GM21526 (cell line): ENCODE results near the gene HLA-DPB1.
"Not testable (repeated sequence)": the region's sequence is repeated elsewhere in the genome, so short reads cannot be mapped to it uniquely, and the experiment has no call there.

ENCODE experiments used
- ATAC-seq: cut with Tn5 transposase; IDR thresholded peaks from one replicate; pipeline ENCODE4 v1.9.1; 2021; ENCODE audit warnings: moderate library complexity; ENCODE audit not compliant: unreplicated experiment, low FRiP score

The HLA-DPB1 gene

GRCh38 chr6:33095681-33096080, 19.9 kb downstream of the HLA-DPB1 start:
- ATAC-seq: no peak

GRCh38 chr6:33101121-33101737, 25.4 kb downstream of the HLA-DPB1 start:
- ATAC-seq: not testable (repeated sequence)

DNA sequence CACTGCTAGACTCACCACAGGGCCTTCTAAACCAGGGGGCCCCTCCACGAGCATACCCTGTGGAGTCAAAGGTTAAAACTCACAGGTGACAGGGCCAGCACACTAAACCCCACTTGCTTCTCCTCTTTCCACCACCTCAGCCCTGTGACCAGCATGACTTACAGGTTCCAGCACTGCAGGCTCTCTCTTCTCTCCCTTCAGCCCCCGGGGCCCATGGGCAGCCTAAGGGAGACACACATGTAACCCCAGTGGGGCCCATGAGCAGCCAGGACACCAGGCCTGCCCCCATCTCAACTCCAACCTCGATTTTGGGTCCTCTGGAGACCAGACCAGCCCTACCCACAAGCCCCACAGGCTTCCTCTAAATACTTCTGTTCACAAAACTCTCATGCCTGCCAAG, 28.0 kb downstream of the HLA-DPB1 start:
- ATAC-seq: no peak

DNA sequence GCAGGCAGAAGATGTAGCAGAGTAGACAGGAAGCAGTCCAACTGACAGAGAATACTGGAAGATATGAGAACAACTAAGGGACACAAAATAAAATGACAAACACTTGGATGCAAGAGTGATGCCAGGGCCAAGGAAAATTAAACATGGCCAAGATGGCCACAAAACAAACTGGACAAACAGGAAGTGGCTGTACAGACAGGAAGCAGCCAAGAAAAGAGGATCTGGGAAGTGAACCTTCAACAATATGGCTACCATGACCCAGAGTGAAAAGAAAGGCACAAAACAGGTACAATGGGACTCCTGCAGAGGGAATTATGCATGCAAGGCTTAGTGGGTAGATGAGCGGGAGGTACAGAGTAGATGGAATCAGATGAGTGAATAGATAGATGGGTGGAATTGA, 29.1 kb downstream of the HLA-DPB1 start:
- ATAC-seq: no peak

DNA sequence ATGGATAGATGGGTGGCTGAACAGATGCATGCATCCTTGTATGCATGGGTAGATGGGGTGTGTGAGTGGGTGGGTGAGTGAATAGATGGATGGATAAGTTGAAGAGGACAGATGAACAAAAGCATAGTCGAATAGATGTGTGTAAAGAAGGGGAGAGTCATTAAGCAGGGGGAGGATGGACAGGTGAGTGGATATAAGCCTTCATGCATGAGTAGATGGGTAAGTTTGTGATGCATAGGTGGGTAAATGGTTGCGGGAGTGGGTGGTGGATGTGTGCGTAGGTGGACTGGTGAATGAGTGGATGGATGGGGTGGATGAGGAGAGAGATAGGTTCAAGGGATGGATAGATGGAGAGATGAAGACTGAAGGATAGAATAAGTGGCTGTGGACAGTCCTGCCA, 29.6 kb downstream of the HLA-DPB1 start:
- ATAC-seq: no peak

- no peak for ATAC-seq
Measured at GRCh38 chr6:33105916-33106871, 30.4 kb downstream of the HLA-DPB1 start.

DNA sequence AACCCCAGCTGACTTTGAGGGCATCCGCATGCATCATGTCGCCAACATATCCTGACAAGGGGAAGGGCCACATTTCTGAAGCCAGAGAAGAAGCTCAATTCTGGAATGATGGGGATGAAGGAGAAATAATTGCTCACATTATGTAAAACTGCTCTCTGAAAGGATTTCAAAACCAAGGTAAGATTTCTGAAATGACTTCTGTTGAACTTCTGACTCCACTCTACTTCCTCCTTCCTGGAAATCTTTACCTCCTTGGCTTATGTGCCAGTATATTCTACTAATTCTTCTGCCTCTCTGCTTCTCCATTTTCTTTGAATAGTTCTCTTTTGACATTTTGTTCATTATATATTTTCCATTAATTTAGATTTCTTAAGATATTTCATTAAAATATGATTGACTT, 31.9 kb downstream of the HLA-DPB1 start:
- ATAC-seq: no peak

DNA sequence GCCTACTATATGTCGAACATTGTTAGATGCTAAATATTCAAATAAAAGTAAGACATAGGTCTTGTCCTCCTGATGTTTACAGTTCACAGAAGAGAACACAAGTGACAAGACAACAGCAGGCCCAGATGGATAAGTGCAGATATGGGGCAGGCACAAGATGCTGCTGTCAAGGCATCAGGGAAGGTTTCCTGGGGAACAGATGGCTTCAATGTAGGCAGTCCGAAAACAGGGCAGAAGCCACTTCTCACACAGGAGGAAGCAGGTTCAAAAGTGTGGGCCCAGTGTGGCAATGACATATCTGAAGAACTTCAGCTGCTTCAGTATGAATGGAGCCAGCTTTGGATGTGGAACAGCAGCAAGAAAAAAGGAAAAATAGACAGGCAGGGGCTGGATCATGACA, 32.5 kb downstream of the HLA-DPB1 start:
- ATAC-seq: no peak

GRCh38 chr6:33112148-33112547, 36.4 kb downstream of the HLA-DPB1 start:
- peak; percentile 69 for ATAC-seq

DNA sequence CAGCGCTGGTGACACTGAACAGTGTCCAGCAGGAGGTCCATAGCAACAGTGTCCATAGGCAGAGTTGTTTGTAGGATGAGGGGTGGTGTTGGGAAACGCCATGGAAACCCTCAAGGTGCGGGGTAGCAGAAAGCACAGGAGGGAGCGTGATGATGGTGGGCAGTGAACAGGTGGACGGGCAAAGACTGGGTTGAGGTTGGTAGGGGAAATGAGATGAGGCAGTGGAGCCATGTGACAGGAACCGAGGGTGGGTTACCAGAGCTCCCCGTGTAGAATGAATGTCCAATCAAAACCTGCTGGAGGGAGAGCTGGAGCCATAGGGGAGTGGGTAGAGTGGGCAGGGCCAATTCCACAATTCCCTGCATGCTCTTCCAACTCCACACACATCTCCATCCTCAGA, 38.0 kb downstream of the HLA-DPB1 start:
- no peak for ATAC-seq

GRCh38 chr6:33114406-33114805, 38.6 kb downstream of the HLA-DPB1 start:
- ATAC-seq: no peak

DNA sequence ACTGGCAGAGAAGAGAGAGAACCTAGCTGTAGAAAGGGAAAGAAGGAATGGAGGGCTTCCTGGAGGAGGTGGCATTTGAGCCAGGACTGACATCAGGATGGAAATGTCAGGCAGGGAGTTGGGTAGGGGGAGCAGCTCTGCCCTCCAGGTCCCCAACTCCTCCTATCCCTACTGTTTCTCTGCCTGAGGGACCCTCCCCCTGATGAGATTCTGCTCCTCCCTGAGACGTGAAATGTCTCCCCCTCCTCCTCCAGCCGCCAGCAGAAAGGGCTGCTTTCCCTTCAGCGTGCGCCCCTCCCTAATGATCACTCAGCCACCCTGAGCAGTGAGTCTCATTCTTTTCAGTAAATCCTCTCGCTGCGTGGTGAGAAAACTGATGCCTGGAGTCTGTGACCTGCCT, 40.6 kb downstream of the HLA-DPB1 start:
- ATAC-seq: no peak

GRCh38 chr6:33116841-33117711, 41.3 kb downstream of the HLA-DPB1 start:
- no peak for ATAC-seq

DNA sequence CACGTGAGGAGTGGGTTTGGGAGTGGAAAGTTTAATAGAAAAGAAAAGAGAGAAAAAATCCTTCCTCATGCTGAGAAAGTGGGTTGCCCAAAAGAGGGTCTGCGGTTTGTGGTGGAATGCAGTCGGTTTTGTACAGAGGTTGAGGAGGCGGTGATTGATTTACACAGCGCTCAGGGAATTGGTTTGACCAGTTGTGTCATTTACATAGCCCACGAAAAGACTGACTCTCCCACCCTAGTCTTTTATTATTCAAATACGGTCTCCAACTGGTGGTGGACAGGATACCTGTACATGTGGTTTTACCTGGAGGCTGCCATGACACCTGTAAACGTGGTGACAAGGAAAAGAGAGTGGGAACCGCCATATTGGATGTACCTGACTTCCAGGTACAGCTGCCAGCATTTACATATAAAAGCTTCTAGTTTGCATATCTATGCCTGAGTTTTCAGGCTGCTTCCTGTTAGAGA, 42.1 kb downstream of the HLA-DPB1 start:
- ATAC-seq: no peak

DNA sequence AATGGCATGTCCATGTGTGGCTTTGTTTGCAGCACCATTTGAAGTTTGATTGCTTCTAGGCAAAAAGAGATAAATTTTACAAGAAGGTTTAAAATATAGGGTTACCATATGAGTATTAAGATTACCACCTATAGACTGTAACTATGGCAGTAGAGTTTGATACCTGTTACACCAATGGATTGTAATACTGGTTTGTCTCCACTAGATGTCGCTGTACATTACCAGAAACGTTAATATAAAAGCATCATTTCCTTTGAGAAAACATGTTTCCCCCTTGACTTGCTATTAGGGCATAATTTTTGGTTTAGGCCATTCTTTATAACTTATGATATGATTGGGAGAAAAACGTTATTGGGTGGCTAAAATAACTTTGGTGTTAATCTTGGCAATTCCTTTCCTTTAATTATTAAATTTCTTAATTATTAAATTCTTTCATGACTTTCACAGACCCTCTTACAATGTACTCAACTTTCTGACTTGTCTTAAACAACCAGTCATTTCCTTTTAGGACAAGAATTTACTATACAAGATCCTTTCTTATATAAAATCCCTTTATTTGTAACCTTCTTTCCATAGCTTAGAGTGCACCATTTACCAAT, 42.8 kb downstream of the HLA-DPB1 start:
- ATAC-seq: no peak

DNA sequence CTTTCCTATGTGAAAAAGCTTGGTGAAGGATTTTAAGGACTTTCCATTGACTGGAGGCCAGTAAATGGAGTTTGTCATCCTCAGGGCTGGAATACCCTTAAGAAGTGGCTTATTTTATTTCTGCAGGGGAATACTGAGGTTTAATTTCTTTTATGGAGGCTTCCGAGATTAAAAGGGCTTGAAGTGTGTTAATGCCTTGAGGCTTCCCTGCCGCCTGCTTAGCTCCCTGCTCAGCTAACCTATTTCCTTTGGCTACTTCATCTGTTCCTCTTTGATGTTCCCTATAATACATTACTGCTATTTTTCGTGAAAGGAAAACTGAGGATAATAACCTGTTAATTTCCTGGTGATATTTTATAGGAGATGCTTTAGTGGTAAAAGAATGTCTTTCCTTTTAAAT, 44.2 kb downstream of the HLA-DPB1 start:
- ATAC-seq: no peak

DNA sequence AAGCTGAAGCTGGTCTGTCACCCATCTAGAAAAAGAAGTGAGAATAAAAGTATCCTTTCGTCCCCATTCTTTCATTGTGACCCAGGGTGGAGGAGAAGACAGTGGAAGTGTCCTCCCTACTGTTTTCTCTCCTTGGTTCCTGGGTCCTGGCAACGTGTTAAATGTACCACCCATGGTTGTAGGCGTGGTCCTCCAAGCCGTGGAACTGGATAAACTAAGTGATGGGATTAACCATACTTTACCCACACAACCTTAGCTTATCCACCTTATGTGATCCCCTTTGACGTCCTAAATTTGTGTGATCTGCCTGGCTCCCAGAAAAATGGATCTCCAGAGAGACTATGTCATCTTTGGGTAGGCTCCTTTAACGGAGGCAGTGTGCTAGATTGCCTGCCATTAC, 47.4 kb downstream of the HLA-DPB1 start:
- ATAC-seq: no peak

DNA sequence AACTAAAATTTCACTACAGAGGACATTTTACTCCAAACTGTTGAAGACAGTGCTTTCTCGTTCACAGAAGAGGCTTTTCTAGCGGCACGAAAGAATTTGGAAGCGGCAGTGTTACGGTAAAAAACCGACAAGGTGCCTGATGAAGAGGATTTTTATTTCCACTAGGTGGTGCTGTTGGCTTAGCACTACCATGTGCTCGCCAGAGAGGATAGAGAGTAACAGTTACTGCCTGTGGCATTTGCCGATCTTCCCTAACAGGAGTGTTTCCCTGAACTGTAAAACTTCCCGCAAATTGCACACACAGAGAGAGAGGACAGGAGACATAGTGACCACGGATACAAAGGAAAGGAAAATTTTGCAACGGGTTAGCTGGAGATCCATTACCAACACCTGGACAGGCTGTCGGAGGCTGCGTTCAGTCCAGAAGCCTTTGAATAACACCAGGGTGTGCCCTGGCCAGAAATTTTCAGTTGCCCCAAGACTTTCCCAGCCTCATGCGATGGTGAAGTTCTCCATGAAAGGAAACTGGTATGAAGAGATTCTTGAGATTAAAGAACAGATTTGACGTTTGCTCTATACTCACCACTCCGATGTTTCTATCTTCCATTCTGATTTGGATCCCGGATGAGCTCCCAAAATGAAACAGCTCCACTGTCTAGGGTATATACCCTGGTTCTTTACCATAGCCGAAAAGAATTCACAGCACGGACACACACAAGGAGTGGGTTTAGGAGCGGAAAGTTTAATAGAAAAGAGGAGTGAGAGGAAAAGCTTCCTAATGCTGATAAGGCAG, 48.1 kb downstream of the HLA-DPB1 start:
- ATAC-seq: no peak

DNA sequence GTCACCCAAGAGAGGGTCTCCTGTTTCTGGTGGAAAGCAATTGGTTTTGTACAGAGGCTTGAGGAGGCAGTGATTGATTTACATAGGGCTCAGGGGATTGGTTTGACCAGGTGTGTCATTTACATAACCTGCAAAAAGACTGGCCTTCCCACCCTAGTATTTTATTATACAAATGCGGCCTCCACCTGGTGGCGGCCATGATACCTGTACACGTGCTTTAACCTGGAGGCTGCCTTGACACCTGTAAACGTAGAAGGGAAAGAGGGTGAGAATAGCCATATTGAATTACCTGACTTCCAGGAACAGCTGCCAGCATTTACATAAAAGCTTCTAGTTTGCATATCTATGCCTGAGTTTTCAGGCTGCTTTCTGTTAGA, 48.7 kb downstream of the HLA-DPB1 start:
- no peak for ATAC-seq

DNA sequence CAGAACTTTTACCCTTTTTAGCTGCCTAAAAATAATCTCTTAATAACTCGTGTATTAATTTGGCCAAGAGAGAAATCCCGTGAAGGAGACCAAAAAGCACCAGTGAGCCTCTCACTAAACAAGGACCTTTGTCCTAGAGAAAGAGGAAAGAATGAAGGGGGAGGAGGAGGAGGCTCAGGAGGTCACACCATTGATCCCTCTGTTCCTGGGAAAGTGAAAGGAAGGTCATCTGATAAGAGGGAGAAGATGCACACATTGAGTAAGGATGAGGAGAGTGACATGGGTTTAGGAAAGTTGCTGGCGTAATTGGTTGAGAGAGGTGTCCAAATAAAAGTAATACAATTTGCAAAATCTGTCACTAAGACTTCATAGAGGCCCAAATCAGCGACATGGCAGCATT, 49.2 kb downstream of the HLA-DPB1 start:
- no peak for ATAC-seq
